Transverse colon (tissue), 4 donors: ENCODE data around the gene GRK6. TPM values are rescaled to one million over a fixed set of nuclear protein-coding genes. Genes with fewer than 3 reads are reported as not detected.
A peak's percentile ranks its signal among the peaks of the same experiment; 100 is the strongest.

Experiments
- DNase-seq: peaks from one replicate; pipeline ENCODE4 v3.0.0-alpha.2; 2019
- H3K27ac ChIP-seq, 4 donors: fragments of 200-600 bp; sonication (generic); 2 replicates each; pipeline ENCODE4 v1.5.1; 2016 to 2018; ENCODE audit warnings: inconsistent platforms in 4 of 4
- H3K27me3 ChIP-seq: fragments of 200-600 bp; sonication (generic); 2 replicates; pipeline ENCODE4 v1.5.1; 2017; ENCODE audit warnings: inconsistent platforms
- H3K36me3 ChIP-seq, 4 donors: fragments of 200-600 bp; sonication (generic); 2 replicates each; pipeline ENCODE4 v1.5.1; 2017 to 2019; ENCODE audit warnings: inconsistent platforms in 4 of 4
- H3K4me1 ChIP-seq, 4 donors: fragments of 200-600 bp; sonication (generic); 2 replicates each; pipeline ENCODE4 v1.5.1; 2017 to 2020; ENCODE audit warnings: inconsistent platforms in 4 of 4
- H3K4me3 ChIP-seq, 4 donors: fragments of 200-600 bp; sonication (generic); 1 replicate in 1 of 4; 2 replicates in 3 of 4; pipeline versions ENCODE4 v1.5.1 to v1.6.1; 2017 to 2019; ENCODE audit warnings: inconsistent platforms in 4 of 4
- H3K9me3 ChIP-seq, 2 donors: fragments of 200-600 bp; sonication (generic); 2 replicates each; pipeline ENCODE4 v1.5.1; 2017 to 2019; ENCODE audit warnings: inconsistent platforms in 2 of 2
- CTCF ChIP-seq, 5 experiments: fragments of 200-600 bp in 3 of 5; fragments of 450-650 bp in 2 of 5; sonication (generic) in 3 of 5; IDR thresholded peaks; 1 replicate in 2 of 5; 2 replicates in 3 of 5; pipeline ENCODE4 v1.5.1; 2016 to 2017; ENCODE audit warnings: antibody characterized with exemption in 5 of 5, inconsistent platforms in 3 of 5, mild to moderate bottlenecking in 2 of 5, moderate library complexity in 1 of 5
- EP300 ChIP-seq: sonication (generic); formaldehyde crosslinking; IDR thresholded peaks from one replicate; pipeline ENCODE4 v1.6.1; 2017; ENCODE audit warnings: antibody characterized with exemption, low read depth
- POLR2A ChIP-seq: fragments of 450-650 bp; IDR thresholded peaks from one replicate; pipeline ENCODE4 v1.6.1; 2016; ENCODE audit warnings: antibody characterized with exemption, mild to moderate bottlenecking, moderate library complexity
- POLR2AphosphoS5 ChIP-seq, 3 donors: sonication (generic); formaldehyde crosslinking; IDR thresholded peaks; one replicate each; pipeline ENCODE4 v1.6.1; 2016; ENCODE audit warnings: antibody characterized with exemption in 3 of 3
- WGBS, 2 donors: methylation state at CpG; one replicate each; pipeline ENCODE4 v1.1.5; 2018; ENCODE audit warnings: low coverage in 1 of 2; 5-methylcytosine and 5-hydroxymethylcytosine counted together
- in situ Hi-C, 4 donors: fragments of 200-750 bp; cut with MboI; loops; one replicate each; pipeline versions ENCODE4 v1.15.0 to v1.15.1; 2017; ENCODE audit warnings: low sequenced_read_pairs in 3 of 4, low pct_ligation_motif_present in 1 of 4, low pct_unique_long_range_greater_than_20kb in 1 of 4
- intact Hi-C: fragments of 100-400 bp; cut with DNase I; formaldehyde crosslinking; loops from one replicate; pipeline ENCODE4 v1.15.1; 2023; ENCODE audit warnings: low total_unique reads
- total RNA-seq, 4 donors: library from RNA; depleted of rRNA; stranded (reverse); fragments of >200 nt; gene quantifications; one replicate each; pipeline ENCODE4 v1.1.0, GENCODE V29; 2016

GRK6 gene
- total RNA-seq, 4 donors from 2014 or later, result 21.5 to 40.5 (median 36.4) TPM

GRCh38 chr5:177403102-177403791 is 23.2 kb upstream of the GRK6 start:
- Histone ChIP-seq H3K27me3 (peaks cover 48% of the 10 kb centered on the region), H3K4me3 (peak overlapping the region in 3 of 4 donors; percentile 34 to 81 (median 60)), H3K4me1 (peaks cover 20 to 50% (median 42%) of the 10 kb centered on the region in 4 donors), H3K27ac (peak overlapping the region; percentile 61 to 86 (median 74)), H3K36me3 (no peaks in the 10 kb centered on the region), H3K9me3 (no peaks in the 10 kb centered on the region)
- 2% methylated on average over 49 of the region's 61 CpGs; no CpG with 5 or more reads in 1 of the 2 donors for whole genome bisulfite sequencing, 2 donors
- DNase-seq, result peak; percentile 58
- intact Hi-C loops, result loop anchor here (2.0 kb wide), 2 partner anchors 44 to 52 kb away; partner anchors contain the start of gene PRR7
- no peak for TF ChIP-seq POLR2A
- no peak for TF ChIP-seq CTCF (IDR thresholded peaks at IDR 0.05)
- TF ChIP-seq EP300, result no peak
- TF ChIP-seq POLR2AphosphoS5 (IDR thresholded peaks at IDR 0.05), result no peak
- in situ Hi-C loops, result no loop called here

- peak; percentile 92 for DNase-seq
- intact Hi-C loops, result loop anchor here (2.0 kb wide), 2 partner anchors 43 to 51 kb away; partner anchors contain the start of gene PRR7
Measured at GRCh38 chr5:177403792-177404640, 22.5 kb upstream of the GRK6 start.

GRCh38 chr5:177404641-177405179 is 21.8 kb upstream of the GRK6 start:
- in situ Hi-C loops (no loop called here), intact Hi-C loops (no loop called here)
- 0 to 38% methylated on average over 1 to 15 of the region's 16 CpGs for WGBS, 2 donors
- Histone ChIP-seq H3K27ac (peak overlapping the region; percentile 61 to 86 (median 74)), H3K4me3 (peak overlapping the region in 3 of 4 donors; percentile 34 to 81 (median 60)), H3K36me3 (no peaks in the 10 kb centered on the region), H3K4me1 (peaks cover 20 to 47% (median 39%) of the 10 kb centered on the region in 4 donors), H3K9me3 (no peaks in the 10 kb centered on the region), H3K27me3 (peaks cover 42% of the 10 kb centered on the region)
- DNase-seq, result no peak
- peak in 1 of 5 experiments; percentile 2 for TF ChIP-seq CTCF (IDR thresholded peaks at IDR 0.05)
- no peak for TF ChIP-seq POLR2A
- TF ChIP-seq EP300, result no peak

More at GRCh38 chr5:177403792-177404640, 22.5 kb upstream of the GRK6 start:
- Histone ChIP-seq H3K4me1 (peaks cover 20 to 50% (median 42%) of the 10 kb centered on the region in 4 donors), H3K27ac (peak overlapping the region; percentile 61 to 86 (median 74)), H3K27me3 (peaks cover 48% of the 10 kb centered on the region), H3K36me3 (no peaks in the 10 kb centered on the region), H3K9me3 (no peaks in the 10 kb centered on the region), H3K4me3 (peak overlapping the region; percentile 2 to 81 (median 47))
- 0% methylated on average over 53 of the region's 93 CpGs; no CpG with 5 or more reads in 1 of the 2 donors for WGBS, 2 donors
- in situ Hi-C loops, result no loop called here
- TF ChIP-seq EP300 (no peak), POLR2AphosphoS5 (IDR thresholded peaks at IDR 0.05) (peak; percentile 14 to 47 (median 14)), CTCF (IDR thresholded peaks at IDR 0.05) (peak; percentile 65 to 87 (median 68)), POLR2A (no peak)

GRCh38 chr5:177405312-177405711 is 21.2 kb upstream of the GRK6 start:
- 83% methylated on average over 2 of the region's 2 CpGs; no CpG with 5 or more reads in 1 of the 2 donors for WGBS, 2 donors
- intact Hi-C loops, result no loop called here
- Histone ChIP-seq H3K9me3 (no peaks in the 10 kb centered on the region), H3K27me3 (peaks cover 36% of the 10 kb centered on the region), H3K4me3 (no peak overlapping the region), H3K4me1 (peaks cover 20 to 41% (median 33%) of the 10 kb centered on the region in 4 donors), H3K36me3 (no peaks in the 10 kb centered on the region), H3K27ac (no peak overlapping the region)
- in situ Hi-C loops, result no loop called here
- no peak for DNase-seq
- TF ChIP-seq CTCF (IDR thresholded peaks at IDR 0.05), result no peak
- no peak for TF ChIP-seq POLR2A
- TF ChIP-seq POLR2AphosphoS5 (IDR thresholded peaks at IDR 0.05), result no peak
- no peak for TF ChIP-seq EP300
